NB4 (cell line): ENCODE data around the gene BAIAP3.

ENCODE experiments used
- DNase-seq: peaks from one replicate; pipeline ENCODE4 v3.0.0; 2010; ENCODE audit warnings: low read depth
- H3K4me3 ChIP-seq: one replicate; pipeline ENCODE4 v1.5.1; 2011; ENCODE audit warnings: mild to moderate bottlenecking, low read depth, low read length, moderate library complexity
- CTCF ChIP-seq: IDR thresholded peaks from one replicate; pipeline ENCODE4 v1.5.1; 2012; ENCODE audit warnings: low read depth, low read length
- MAX ChIP-seq: IDR thresholded peaks from 2 replicates; pipeline ENCODE4 v1.6.1; 2011; ENCODE audit warnings: low read depth, low read length
- MYC ChIP-seq: IDR thresholded peaks from 2 replicates; pipeline ENCODE4 v1.6.1; 2011; ENCODE audit warnings: low read depth, low read length
- POLR2A ChIP-seq: IDR thresholded peaks from 2 replicates; pipeline ENCODE4 v1.6.1; 2011; ENCODE audit warnings: mild to moderate bottlenecking; ENCODE audit not compliant: insufficient read length; ENCODE audit errors: extremely low read depth

The BAIAP3 gene

GRCh38 chr16:1305823-1306222 lies 27.6 kb upstream of the BAIAP3 start:
- no peak overlapping the region for H3K4me3 ChIP-seq
- peak; percentile 47 for DNase-seq
- no peak for TF ChIP-seq MYC
- TF ChIP-seq MAX, result no peak
- TF ChIP-seq POLR2A, result no peak
- TF ChIP-seq CTCF, result no peak

GRCh38 chr16:1306334-1306733 lies 27.1 kb upstream of the BAIAP3 start:
- no peak for DNase-seq
- TF ChIP-seq MAX (no peak), MYC (no peak), CTCF (no peak), POLR2A (no peak)
- H3K4me3 ChIP-seq, result no peak overlapping the region

- H3K4me3 ChIP-seq, result peak overlapping the region; percentile 44
- no peak for DNase-seq
- TF ChIP-seq MAX (0 out of 2 replicates have a peak, but pooled peaks have one; percentile 6), POLR2A (no peak), MYC (no peak; the same call in 1 of the 2 replicates)
These were observed 25.1 kb upstream of the BAIAP3 start for GRCh38 chr16:1308036-1308976.

- H3K4me3 ChIP-seq, result peak within 1 kb of the TSS; percentile 97
- peak; percentile 94 for DNase-seq
- no peak; the same call in 1 of the 2 replicates for TF ChIP-seq MYC
- TF ChIP-seq POLR2A, result peak; percentile 33
- TF ChIP-seq MAX, result no peak; the same call in 1 of the 2 replicates
- no peak for TF ChIP-seq CTCF
These were observed 24.2 kb upstream of the BAIAP3 start, which contains the start of gene UBE2I for GRCh38 chr16:1308977-1309885. Gene UBE2I (plus strand): TSS chr16:1309636. CDS start chr16:1314031, 4,395 bp downstream.

- peak; percentile 68 for DNase-seq
- peak overlapping the region; percentile 97 for H3K4me3 ChIP-seq
- no peak for TF ChIP-seq MAX
- TF ChIP-seq POLR2A, result peak; percentile 8
These were observed 23.3 kb upstream of the BAIAP3 start for GRCh38 chr16:1309888-1310831.

GRCh38 chr16:1310832-1311200 lies 22.6 kb upstream of the BAIAP3 start:
- peak; percentile 26 for DNase-seq
- TF ChIP-seq POLR2A (no peak), MAX (no peak), MYC (no peak), CTCF (no peak)
- peak overlapping the region; percentile 97 for H3K4me3 ChIP-seq
